Thoracic aorta (tissue), 2 donors: Measurements from ENCODE around the gene CFAP161. TPM values are rescaled to one million over a fixed set of nuclear protein-coding genes. Genes with fewer than 3 reads are reported as not detected.

Source experiments
- ATAC-seq: fragments of 150-250 bp; one replicate; pipeline ENCODE4 v1.8.0; 2017; ENCODE audit warnings: low read depth; ENCODE audit not compliant: insufficient number of reproducible peaks, low FRiP score
- DNase-seq: peaks from one replicate; pipeline ENCODE4 v3.0.0-alpha.2; 2020; ENCODE audit warnings: low spot score
- H3K27ac ChIP-seq, 2 donors: fragments of 200-600 bp; sonication (generic); 1 replicate in 1 of 2; 2 replicates in 1 of 2; pipeline ENCODE4 v1.5.1; 2016; ENCODE audit warnings: mild to moderate bottlenecking in 2 of 2, moderate library complexity in 2 of 2
- H3K27me3 ChIP-seq: fragments of 200-600 bp; sonication (generic); replicated peaks from 2 replicates; pipeline ENCODE4 v1.6.0; 2016; ENCODE audit warnings: mild to moderate bottlenecking; ENCODE audit not compliant: insufficient read depth
- H3K36me3 ChIP-seq: fragments of 200-600 bp; sonication (generic); one replicate; pipeline ENCODE4 v1.5.1; 2016
- H3K4me1 ChIP-seq, 2 donors: fragments of 200-600 bp; sonication (generic); 1 replicate in 1 of 2; 2 replicates in 1 of 2; pipeline versions ENCODE4 v1.5.1 to v1.6.0; 2016; ENCODE audit warnings: low read depth in 2 of 2, mild to moderate bottlenecking in 1 of 2; ENCODE audit not compliant: control insufficient read depth in 1 of 2
- H3K4me3 ChIP-seq: fragments of 200-600 bp; sonication (generic); 2 replicates; pipeline ENCODE4 v1.5.1; 2016; ENCODE audit warnings: mild to moderate bottlenecking
- H3K9me3 ChIP-seq: fragments of 200-600 bp; sonication (generic); 2 replicates; pipeline ENCODE4 v1.5.1; 2016
- CTCF ChIP-seq: fragments of 200-600 bp; sonication (generic); IDR thresholded peaks from one replicate; pipeline ENCODE4 v1.5.1; 2019; ENCODE audit warnings: antibody characterized with exemption
- total RNA-seq, 2 donors: library from RNA; depleted of rRNA; stranded (reverse); fragments of >200 nt; gene quantifications; one replicate each; pipeline versions ENCODE4 v1.1.0 to v1.2.3, GENCODE V29; 2016

The CFAP161 gene
- total RNA-seq, 2 donors from 2014 or later = 1.1 TPM; not detected in 1

GRCh38 chr15:81095690-81096365, 38.2 kb upstream of the CFAP161 start:
- ATAC-seq = no peak
- Histone ChIP-seq H3K4me3 (no peak overlapping the region), H3K27ac (no peak overlapping the region), H3K9me3 (no peaks in the 10 kb centered on the region), H3K36me3 (no peaks in the 10 kb centered on the region), H3K4me1 (peaks cover 0 to 10% of the 10 kb centered on the region in 2 donors), H3K27me3 (no peaks in the 10 kb centered on the region)
- no peak for DNase-seq
- TF ChIP-seq CTCF = no peak

- Histone ChIP-seq H3K36me3 (no peaks in the 10 kb centered on the region), H3K27me3 (no peaks in the 10 kb centered on the region), H3K4me1 (peaks cover 0 to 10% of the 10 kb centered on the region in 2 donors), H3K9me3 (no peaks in the 10 kb centered on the region), H3K4me3 (no peak overlapping the region), H3K27ac (no peak overlapping the region)
- no peak for ATAC-seq
- no peak for TF ChIP-seq CTCF
- DNase-seq = no peak
Measured at GRCh38 chr15:81096398-81096797, 37.7 kb upstream of the CFAP161 start.

DNA sequence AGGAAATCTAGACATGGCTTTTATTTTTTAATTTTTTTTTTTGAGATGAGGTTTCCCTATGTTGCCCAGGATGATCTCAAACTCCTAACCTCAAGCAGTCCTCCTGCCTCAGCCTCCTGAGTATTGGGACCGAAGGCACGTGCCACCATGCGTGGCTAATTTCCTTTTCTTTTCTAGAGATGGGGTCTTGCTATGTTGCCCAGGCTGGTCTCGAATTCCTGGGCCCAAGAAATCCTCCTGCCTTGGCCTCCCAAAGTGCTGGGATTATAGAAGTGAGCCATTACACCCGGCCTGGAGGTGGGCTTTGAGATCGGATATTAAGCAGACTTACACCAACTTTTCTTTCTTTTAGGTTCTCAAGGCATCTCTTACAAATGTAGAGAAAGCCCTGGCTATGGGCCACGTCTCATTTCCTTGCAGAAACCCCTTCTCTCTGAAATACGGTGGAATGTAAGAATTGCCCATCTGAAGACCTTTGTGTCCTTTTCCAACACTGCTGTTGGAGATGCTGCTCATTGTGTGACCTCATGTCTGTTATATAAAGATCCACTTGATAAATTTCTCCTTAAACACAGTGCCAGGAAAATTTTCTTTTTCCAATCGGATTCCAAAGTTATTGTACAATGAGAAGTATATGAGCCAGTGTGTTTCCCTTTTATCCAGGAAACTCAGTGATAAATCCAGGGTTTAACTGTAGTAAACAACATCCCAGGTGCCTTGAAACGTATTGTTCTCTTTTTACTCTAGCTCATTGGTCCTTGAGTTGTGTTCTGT, 36.8 kb upstream of the CFAP161 start:
- no peak overlapping the region for H3K4me3 ChIP-seq
- DNase-seq (no peak), ATAC-seq (no peak)
- no peak overlapping the region for H3K27ac ChIP-seq
- no peaks in the 10 kb centered on the region for H3K9me3 ChIP-seq
- no peak for TF ChIP-seq CTCF
- no peaks in the 10 kb centered on the region for H3K27me3 ChIP-seq
- H3K36me3 ChIP-seq = no peaks in the 10 kb centered on the region
- H3K4me1 ChIP-seq = peaks cover 0 to 7% of the 10 kb centered on the region in 2 donors

GRCh38 chr15:81097890-81098280, 36.2 kb upstream of the CFAP161 start:
- no peak overlapping the region for H3K4me3 ChIP-seq
- no peak for ATAC-seq
- no peak for DNase-seq
- H3K4me1 ChIP-seq = peaks cover 0 to 2% of the 10 kb centered on the region in 2 donors
- H3K27me3 ChIP-seq = no peaks in the 10 kb centered on the region
- TF ChIP-seq CTCF = no peak
- no peak overlapping the region for H3K27ac ChIP-seq
- no peaks in the 10 kb centered on the region for H3K9me3 ChIP-seq
- no peaks in the 10 kb centered on the region for H3K36me3 ChIP-seq

GRCh38 chr15:81098349-81098748, 35.7 kb upstream of the CFAP161 start:
- Histone ChIP-seq H3K4me3 (no peak overlapping the region), H3K4me1 (no peaks in the 10 kb centered on the region), H3K36me3 (no peaks in the 10 kb centered on the region), H3K27me3 (no peaks in the 10 kb centered on the region), H3K27ac (no peak overlapping the region), H3K9me3 (no peaks in the 10 kb centered on the region)
- ATAC-seq (no peak), DNase-seq (no peak)
- TF ChIP-seq CTCF = no peak
